K562 (cell line): ENCODE results near the gene SNRPB. TPM values are rescaled to one million over a fixed set of nuclear protein-coding genes. Genes with fewer than 3 reads are reported as not detected.

Experiments used
- ASH1L ChIP-seq: fragments of 450-650 bp; IDR thresholded peaks from 2 replicates; pipeline ENCODE4 v1.6.1; 2018; ENCODE audit warnings: borderline replicate concordance, mild to moderate bottlenecking, low read depth; ENCODE audit not compliant: partially characterized antibody
- E2F5 ChIP-seq: sonication (generic); formaldehyde crosslinking; IDR thresholded peaks from 2 replicates; pipeline ENCODE4 v1.8.0; 2022; ENCODE audit warnings: mild to moderate bottlenecking, missing genetic modification reagents
- ERF ChIP-seq: fragments of 450-650 bp; formaldehyde crosslinking; IDR thresholded peaks from 2 replicates; pipeline ENCODE4 v1.4.0; 2020; ENCODE audit warnings: mild to moderate bottlenecking, mixed read lengths
- ESRRA ChIP-seq: fragments of 450-650 bp; IDR thresholded peaks from 2 replicates; pipeline ENCODE4 v1.6.1; 2014; ENCODE audit warnings: low read depth, mild to moderate bottlenecking, moderate library complexity, borderline replicate concordance
- FOSL1 ChIP-seq: fragments of 200-800 bp; sonication (Bioruptor generic); conservative IDR thresholded peaks from 2 replicates; pipeline ENCODE4 v1.6.1; 2016; ENCODE audit warnings: missing genetic modification characterization, missing compliant biosample characterization
- GTF2F1 ChIP-seq: IDR thresholded peaks from 2 replicates; pipeline ENCODE4 v1.6.1; 2011; ENCODE audit warnings: low read depth, low read length, improper control_type of control experiment
- HBP1 ChIP-seq: fragments of 450-650 bp; formaldehyde crosslinking; IDR thresholded peaks from 2 replicates; pipeline ENCODE4 v1.4.0; 2022; ENCODE audit warnings: missing genetic modification characterization
- HDAC3 ChIP-seq: fragments of 450-650 bp; IDR thresholded peaks from 2 replicates; pipeline ENCODE4 v1.6.1; 2018; ENCODE audit warnings: borderline replicate concordance, mild to moderate bottlenecking, moderate library complexity; ENCODE audit not compliant: partially characterized antibody
- IRF9 ChIP-seq: fragments of 450-650 bp; IDR thresholded peaks from 2 replicates; pipeline ENCODE4 v1.6.1; 2016; ENCODE audit warnings: missing biosample characterization, missing genetic modification characterization
- KDM5B ChIP-seq: fragments of 200-600 bp; sonication (generic); IDR thresholded peaks from 2 replicates; pipeline ENCODE4 v1.6.1; 2012; ENCODE audit warnings: low read depth, mild to moderate bottlenecking, moderate library complexity, low read length, control low read depth, inconsistent platforms; ENCODE audit not compliant: insufficient replicate concordance
- KHSRP ChIP-seq: fragments of 450-650 bp; IDR thresholded peaks from 2 replicates; pipeline ENCODE4 v1.6.1; 2017
- LCOR ChIP-seq: sonication (generic); formaldehyde crosslinking; IDR thresholded peaks from 2 replicates; pipeline ENCODE4 v1.8.0; 2022; ENCODE audit warnings: mild to moderate bottlenecking, missing genetic modification reagents
- NR3C1 ChIP-seq: sonication (generic); formaldehyde crosslinking; IDR thresholded peaks from 2 replicates; pipeline ENCODE4 v1.8.1; 2022; ENCODE audit warnings: missing genetic modification reagents
- NRF1 ChIP-seq, 2 experiments: fragments of 450-650 bp; IDR thresholded peaks in 1 of 2; conservative IDR thresholded peaks in 1 of 2; 2 replicates each; pipeline ENCODE4 v1.6.1; 2014; ENCODE audit warnings: mild to moderate bottlenecking in 2 of 2
- PML ChIP-seq: IDR thresholded peaks from 2 replicates; pipeline ENCODE4 v1.6.1; 2012; ENCODE audit warnings: low read length, inconsistent platforms
- RBBP5 ChIP-seq: fragments of 200-600 bp; sonication (generic); IDR thresholded peaks from 2 replicates; pipeline ENCODE4 v1.6.1; 2012; ENCODE audit warnings: borderline replicate concordance, mild to moderate bottlenecking, low read length, control low read depth, inconsistent platforms; ENCODE audit not compliant: insufficient read depth, poor library complexity, severe bottlenecking
- RCOR1 ChIP-seq, 2 experiments: IDR thresholded peaks; 2 replicates each; pipeline ENCODE4 v1.6.1; 2012; ENCODE audit warnings: low read depth in 2 of 2, low read length in 2 of 2, borderline replicate concordance in 1 of 2, improper control_type of control experiment in 1 of 2
- RNF2 ChIP-seq: sonication (generic); IDR thresholded peaks from 2 replicates; pipeline ENCODE4 v1.6.1; 2016
- SNRNP70 ChIP-seq: fragments of 200-400 bp; formaldehyde crosslinking; optimal IDR thresholded peaks from 2 replicates; pipeline ENCODE3; 2017; ENCODE audit warnings: low read depth, low read length
- SREBF2 ChIP-seq: sonication (generic); formaldehyde crosslinking; IDR thresholded peaks from 2 replicates; pipeline ENCODE4 v1.4.0; 2020; ENCODE audit warnings: mild to moderate bottlenecking, missing genetic modification reagents
- ZEB2 ChIP-seq: fragments of 450-650 bp; IDR thresholded peaks from 2 replicates; pipeline ENCODE4 v1.6.1; 2016
- ZNF408 ChIP-seq: fragments of 250-450 bp; sonication (Bioruptor Pico); IDR thresholded peaks from 2 replicates; pipeline ENCODE4 v1.4.0; 2020; ENCODE audit warnings: low read depth, mild to moderate bottlenecking, moderate library complexity
- ZNF584 ChIP-seq: fragments of 200-800 bp; sonication (Bioruptor generic); IDR thresholded peaks from 2 replicates; pipeline ENCODE4 v1.6.1; 2016; ENCODE audit warnings: low read depth, mild to moderate bottlenecking, missing genetic modification characterization, missing compliant biosample characterization
- polyA plus RNA-seq, 8 experiments: library from polyadenylated mRNA; depleted of rRNA in 4 of 8; stranded (reverse) in 5 of 8; unstranded in 3 of 8; fragments of >200 nt; fragmentation: Nextera tagmentation in 2 of 8; fragmentation: Illumina TruSeq in 1 of 8; extraction: Ambion mirVana in 2 of 8; extraction: Trizol in 1 of 8; gene quantifications; 2 replicates each; pipeline versions ENCODE4 v1.2.1 to v1.2.3, GENCODE V29; 2011 to 2014; ENCODE audit warnings: inconsistent platforms in 1 of 8, missing spikeins in 1 of 8
- total RNA-seq, 7 experiments: library from RNA; depleted of rRNA in 6 of 7; stranded (reverse); fragments of >200 nt in 6 of 7; fragmentation: Illumina TruSeq in 2 of 7; extraction: Trizol in 2 of 7; gene quantifications; 2 replicates each; pipeline versions ENCODE4 v1.2.1 to v1.2.3, GENCODE V29; 2011 to 2021; ENCODE audit warnings: low replicate concordance in 1 of 7
- TF ChIP-seq, protein P1 (sequence below): sonication (generic); IDR thresholded peaks from 2 replicates; pipeline ENCODE4 v1.6.1; 2016

SNRPB gene
- total and polyA plus RNA-seq, 9 of the 15 experiments (the other 6 are each of a cell fraction or from before 2014, with no cell fraction given): 13.1 to 615 (median 266) TPM

DNA sequence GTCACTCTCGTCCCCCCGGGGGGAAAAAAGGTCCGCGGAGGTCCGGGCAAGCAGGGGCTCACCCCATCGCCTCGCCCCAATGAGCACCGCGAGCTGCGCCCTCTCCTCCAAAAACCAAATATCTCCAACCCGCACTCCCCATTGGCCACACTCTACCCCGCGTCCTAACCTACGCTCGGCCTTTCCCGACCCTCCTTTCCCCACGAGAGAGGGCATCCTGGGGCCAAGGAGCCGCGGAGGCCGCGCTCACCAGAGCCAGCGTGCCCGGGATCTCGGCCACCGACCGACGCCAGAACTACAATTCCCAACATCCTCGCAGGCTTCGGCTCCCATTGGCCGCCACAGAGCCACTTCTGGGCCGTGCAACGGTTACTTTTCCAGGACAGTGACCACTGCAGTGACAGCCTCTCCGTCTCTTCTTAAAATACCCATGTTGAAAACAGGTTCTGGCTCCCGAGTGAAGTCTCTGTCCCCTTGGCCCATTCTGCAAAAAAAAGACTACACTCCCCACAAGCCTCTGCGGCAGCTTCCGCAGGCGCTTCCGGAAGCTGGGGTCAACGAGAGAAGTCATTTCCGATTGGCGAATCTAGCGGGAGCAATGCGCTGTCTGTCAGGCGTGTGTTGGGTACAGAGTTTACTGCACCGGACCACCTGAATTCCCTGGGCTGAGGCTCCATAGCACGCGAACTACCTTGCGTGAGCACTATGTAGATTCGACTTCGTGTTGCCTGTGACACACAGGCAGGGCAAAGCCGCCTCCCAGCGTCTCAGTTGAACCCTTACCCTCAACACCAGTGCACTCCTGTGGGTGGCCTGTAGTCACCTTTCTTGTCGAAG is 38.3 kb upstream of the SNRPB start, which contains the start of gene ZNF343 (continued):
- TF ChIP-seq, protein P1, sequence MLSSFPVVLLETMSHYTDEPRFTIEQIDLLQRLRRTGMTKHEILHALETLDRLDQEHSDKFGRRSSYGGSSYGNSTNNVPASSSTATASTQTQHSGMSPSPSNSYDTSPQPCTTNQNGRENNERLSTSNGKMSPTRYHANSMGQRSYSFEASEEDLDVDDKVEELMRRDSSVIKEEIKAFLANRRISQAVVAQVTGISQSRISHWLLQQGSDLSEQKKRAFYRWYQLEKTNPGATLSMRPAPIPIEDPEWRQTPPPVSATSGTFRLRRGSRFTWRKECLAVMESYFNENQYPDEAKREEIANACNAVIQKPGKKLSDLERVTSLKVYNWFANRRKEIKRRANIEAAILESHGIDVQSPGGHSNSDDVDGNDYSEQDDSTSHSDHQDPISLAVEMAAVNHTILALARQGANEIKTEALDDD: no peak
- TF ChIP-seq ZNF584 (CRISPR knock-in tag) (no peak), ZNF408 (CRISPR knock-in tag) (no peak), NRF1 (conservative IDR thresholded peaks at IDR 0.05 in 1 of 2, IDR thresholded peaks at IDR 0.05 in 1 of 2) (peak; percentile 33 to 42), SNRNP70 (no peak), ERF (CRISPR knock-in tag) (no peak), RCOR1 (IDR thresholded peaks at IDR 0.05; ENCODE audit: borderline replicate concordance in 1 of 2, low read depth in 2 of 2, low read length in 2 of 2) (no peak; a peak in 1 of 4 replicates), KHSRP (no peak), FOSL1 (no peak), E2F5 (CRISPR knock-in tag) (no peak), KDM5B (peak; percentile 85), HDAC3 (no peak), RNF2 (no peak), HBP1 (CRISPR knock-in tag) (no peak), ASH1L (peak; percentile 61), NR3C1 (CRISPR knock-in tag) (no peak), PML (no peak), RBBP5 (peak; percentile 44), SREBF2 (CRISPR knock-in tag) (no peak), LCOR (CRISPR knock-in tag) (peak; percentile 68), ZEB2 (no peak), GTF2F1 (no peak), IRF9 (no peak), ESRRA (no peak)
